ENCODE measurements around the gene NOS1AP. TPM values are rescaled to one million over a fixed set of nuclear protein-coding genes. Genes with fewer than 3 reads are reported as not detected.

The NOS1AP gene
- total and polyA plus RNA-seq, 9 of the 15 experiments (the other 6 are each of a cell fraction or from before 2014, with no cell fraction given) = 0.07 to 1.5 (median 0.22) TPM

DNA sequence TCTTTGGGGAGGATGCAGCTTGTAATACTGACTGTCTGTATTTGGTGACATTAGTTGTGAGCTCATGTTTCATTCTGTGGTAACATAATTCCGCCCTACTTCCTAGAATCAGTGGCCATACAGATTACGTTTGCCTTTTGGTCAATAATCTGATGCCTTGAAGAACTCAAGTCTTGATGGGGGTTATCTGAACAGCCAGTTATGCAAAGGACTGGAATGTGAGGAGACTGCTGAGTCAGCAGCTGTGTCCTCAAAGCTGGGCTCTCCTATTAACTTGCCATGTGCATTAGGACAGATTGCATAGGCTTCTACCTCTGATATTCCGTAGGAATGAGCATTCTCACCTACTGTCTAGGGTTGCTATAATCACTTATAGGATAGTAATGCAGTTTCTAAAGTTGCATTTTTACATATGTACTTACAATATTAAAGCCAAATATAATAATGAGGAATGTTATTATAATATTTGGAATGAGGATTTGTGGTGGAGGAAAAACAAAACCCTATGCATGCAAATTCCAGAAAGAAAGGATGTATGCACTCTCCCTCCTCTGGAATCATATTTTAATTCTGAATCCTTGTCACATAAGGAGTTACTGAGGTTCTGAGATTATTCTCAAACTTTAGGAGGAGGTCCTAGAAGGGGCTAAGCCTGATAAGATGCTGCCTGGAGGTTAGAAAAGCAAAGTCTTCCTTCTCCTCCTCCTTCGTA lies 116.0 kb downstream of the NOS1AP start (continued):
- TF ChIP-seq FOXA3 (CRISPR knock-in tag; conservative IDR thresholded peaks at IDR 0.05 in 1 of 2, IDR thresholded peaks at IDR 0.05 in 1 of 2) (peak in 1 of 2 experiments; percentile 16; a peak in 1 of 4 replicates), XRCC3 (IDR thresholded peaks at IDR 0.05) (no peak), MCM2 (IDR thresholded peaks at IDR 0.05; ENCODE audit: low read depth) (no peak), CREBBP (IDR thresholded peaks at IDR 0.05; ENCODE audit: low read depth, low read length) (no peak), ZNF76 (CRISPR knock-in tag; IDR thresholded peaks at IDR 0.05; ENCODE audit: borderline replicate concordance) (no peak), ZNF830 (CRISPR knock-in tag; IDR thresholded peaks at IDR 0.05) (no peak), NCOA2 (IDR thresholded peaks at IDR 0.05; ENCODE audit: partially characterized antibody in 2 of 2) (no peak), ZNF316 (IDR thresholded peaks at IDR 0.05) (peak; percentile 98), PCBP2 (IDR thresholded peaks at IDR 0.05; ENCODE audit: low read depth, low read length, poor library complexity, severe bottlenecking) (no peak), KDM1A (IDR thresholded peaks at IDR 0.05) (peak; percentile 65 to 70), ZNF212 (CRISPR knock-in tag; IDR thresholded peaks at IDR 0.05) (no peak), ZSCAN29 (IDR thresholded peaks at IDR 0.05) (no peak), SETDB1 (IDR thresholded peaks at IDR 0.05; ENCODE audit: low read length) (no peak), MED1 (CRISPR knock-in tag; IDR thresholded peaks at IDR 0.05; ENCODE audit: borderline replicate concordance) (no peak), ZNF584 (CRISPR knock-in tag; IDR thresholded peaks at IDR 0.05; ENCODE audit: low read depth) (0 out of 2 replicates have a peak, but pooled peaks have one; percentile 32), HEY1 (CRISPR knock-in tag; IDR thresholded peaks at IDR 0.05; ENCODE audit: borderline replicate concordance) (no peak), BRD9 (IDR thresholded peaks at IDR 0.05; ENCODE audit: low read depth, partially characterized antibody) (no peak), SRSF3 (IDR thresholded peaks at IDR 0.05; ENCODE audit: insufficient read depth, low read length) (no peak), SLC30A9 (CRISPR knock-in tag; IDR thresholded peaks at IDR 0.05) (no peak), ETV5 (CRISPR knock-in tag; IDR thresholded peaks at IDR 0.05; ENCODE audit: low read depth) (no peak)
- TF ChIP-seq, protein P1, sequence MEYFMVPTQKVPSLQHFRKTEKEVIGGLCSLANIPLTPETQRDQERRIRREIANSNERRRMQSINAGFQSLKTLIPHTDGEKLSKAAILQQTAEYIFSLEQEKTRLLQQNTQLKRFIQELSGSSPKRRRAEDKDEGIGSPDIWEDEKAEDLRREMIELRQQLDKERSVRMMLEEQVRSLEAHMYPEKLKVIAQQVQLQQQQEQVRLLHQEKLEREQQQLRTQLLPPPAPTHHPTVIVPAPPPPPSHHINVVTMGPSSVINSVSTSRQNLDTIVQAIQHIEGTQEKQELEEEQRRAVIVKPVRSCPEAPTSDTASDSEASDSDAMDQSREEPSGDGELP (CRISPR knock-in tag; IDR thresholded peaks at IDR 0.05; ENCODE audit: borderline replicate concordance) = no peak
- TF ChIP-seq, protein P2, sequence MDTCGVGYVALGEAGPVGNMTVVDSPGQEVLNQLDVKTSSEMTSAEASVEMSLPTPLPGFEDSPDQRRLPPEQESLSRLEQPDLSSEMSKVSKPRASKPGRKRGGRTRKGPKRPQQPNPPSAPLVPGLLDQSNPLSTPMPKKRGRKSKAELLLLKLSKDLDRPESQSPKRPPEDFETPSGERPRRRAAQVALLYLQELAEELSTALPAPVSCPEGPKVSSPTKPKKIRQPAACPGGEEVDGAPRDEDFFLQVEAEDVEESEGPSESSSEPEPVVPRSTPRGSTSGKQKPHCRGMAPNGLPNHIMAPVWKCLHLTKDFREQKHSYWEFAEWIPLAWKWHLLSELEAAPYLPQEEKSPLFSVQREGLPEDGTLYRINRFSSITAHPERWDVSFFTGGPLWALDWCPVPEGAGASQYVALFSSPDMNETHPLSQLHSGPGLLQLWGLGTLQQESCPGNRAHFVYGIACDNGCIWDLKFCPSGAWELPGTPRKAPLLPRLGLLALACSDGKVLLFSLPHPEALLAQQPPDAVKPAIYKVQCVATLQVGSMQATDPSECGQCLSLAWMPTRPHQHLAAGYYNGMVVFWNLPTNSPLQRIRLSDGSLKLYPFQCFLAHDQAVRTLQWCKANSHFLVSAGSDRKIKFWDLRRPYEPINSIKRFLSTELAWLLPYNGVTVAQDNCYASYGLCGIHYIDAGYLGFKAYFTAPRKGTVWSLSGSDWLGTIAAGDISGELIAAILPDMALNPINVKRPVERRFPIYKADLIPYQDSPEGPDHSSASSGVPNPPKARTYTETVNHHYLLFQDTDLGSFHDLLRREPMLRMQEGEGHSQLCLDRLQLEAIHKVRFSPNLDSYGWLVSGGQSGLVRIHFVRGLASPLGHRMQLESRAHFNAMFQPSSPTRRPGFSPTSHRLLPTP (IDR thresholded peaks at IDR 0.05; ENCODE audit: borderline replicate concordance, extremely low read depth, insufficient read length) = no peak
- TF ChIP-seq, protein P3, sequence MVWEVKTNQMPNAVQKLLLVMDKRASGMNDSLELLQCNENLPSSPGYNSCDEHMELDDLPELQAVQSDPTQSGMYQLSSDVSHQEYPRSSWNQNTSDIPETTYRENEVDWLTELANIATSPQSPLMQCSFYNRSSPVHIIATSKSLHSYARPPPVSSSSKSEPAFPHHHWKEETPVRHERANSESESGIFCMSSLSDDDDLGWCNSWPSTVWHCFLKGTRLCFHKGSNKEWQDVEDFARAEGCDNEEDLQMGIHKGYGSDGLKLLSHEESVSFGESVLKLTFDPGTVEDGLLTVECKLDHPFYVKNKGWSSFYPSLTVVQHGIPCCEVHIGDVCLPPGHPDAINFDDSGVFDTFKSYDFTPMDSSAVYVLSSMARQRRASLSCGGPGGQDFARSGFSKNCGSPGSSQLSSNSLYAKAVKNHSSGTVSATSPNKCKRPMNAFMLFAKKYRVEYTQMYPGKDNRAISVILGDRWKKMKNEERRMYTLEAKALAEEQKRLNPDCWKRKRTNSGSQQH (CRISPR knock-in tag; IDR thresholded peaks at IDR 0.05) = no peak
